DOHH2 (cell line): ENCODE results near the gene CD58.

Experiments
- H3F3A ChIP-seq: fragments of 200-600 bp; sonication (generic), shearing (Covaris generic); 2 replicates; pipeline ENCODE4 v1.6.0; 2016; ENCODE audit warnings: antibody characterized with exemption, mild to moderate bottlenecking; ENCODE audit not compliant: control insufficient read depth, insufficient read depth
- H3K27ac ChIP-seq: fragments of 200-600 bp; sonication (generic); 2 replicates; pipeline ENCODE4 v1.5.1; 2014; ENCODE audit warnings: low read depth, mild to moderate bottlenecking, low read length, moderate library complexity
- H3K27me3 ChIP-seq: fragments of 200-600 bp; sonication (generic); 2 replicates; pipeline ENCODE4 v1.6.1; 2014; ENCODE audit warnings: mild to moderate bottlenecking, low read length, mixed read lengths; ENCODE audit not compliant: control insufficient read depth
- H3K36me3 ChIP-seq: fragments of 200-600 bp; sonication (generic); 2 replicates; pipeline ENCODE4 v1.6.1; 2014; ENCODE audit warnings: mild to moderate bottlenecking, low read length, moderate library complexity, mixed read lengths; ENCODE audit not compliant: control insufficient read depth
- H3K4me1 ChIP-seq: fragments of 200-600 bp; sonication (generic); 2 replicates; pipeline ENCODE4 v1.6.1; 2014; ENCODE audit warnings: mild to moderate bottlenecking, low read length, mixed read lengths; ENCODE audit not compliant: control insufficient read depth
- H3K4me2 ChIP-seq: fragments of 200-600 bp; sonication (generic); 2 replicates; pipeline ENCODE4 v1.6.0; 2014; ENCODE audit warnings: mild to moderate bottlenecking, low read length, moderate library complexity
- H3K4me3 ChIP-seq: fragments of 200-600 bp; sonication (generic); 2 replicates; pipeline ENCODE4 v1.5.1; 2014; ENCODE audit warnings: mild to moderate bottlenecking, low read length, mixed read lengths
- H3K79me2 ChIP-seq: fragments of 200-600 bp; sonication (generic); 2 replicates; pipeline ENCODE4 v1.6.1; 2014; ENCODE audit warnings: mild to moderate bottlenecking, low read length, mixed read lengths; ENCODE audit not compliant: control insufficient read depth
- H3K9me2 ChIP-seq: fragments of 200-600 bp; sonication (generic); replicated peaks from 2 replicates; pipeline ENCODE4 v1.6.1; 2014; ENCODE audit warnings: mild to moderate bottlenecking, low read length, mixed read lengths; ENCODE audit not compliant: control insufficient read depth
- H3K9me3 ChIP-seq: fragments of 200-600 bp; sonication (generic); 2 replicates; pipeline ENCODE4 v1.6.1; 2014; ENCODE audit warnings: antibody characterized with exemption, low read length, mixed read lengths; ENCODE audit not compliant: control insufficient read depth, insufficient read depth
- H4K20me1 ChIP-seq: fragments of 200-600 bp; sonication (generic); 2 replicates; pipeline ENCODE4 v1.6.0; 2014; ENCODE audit warnings: low read depth, mild to moderate bottlenecking, antibody characterized with exemption, low read length, moderate library complexity; ENCODE audit not compliant: control insufficient read depth, insufficient read depth
- EZH2phosphoT487 ChIP-seq: fragments of 200-600 bp; sonication (generic); IDR thresholded peaks from 2 replicates; pipeline ENCODE4 v1.6.1; 2017; ENCODE audit warnings: borderline replicate concordance, mild to moderate bottlenecking, antibody characterized with exemption, low read length, moderate library complexity, mixed read lengths
- TF ChIP-seq, protein P1 (sequence below): fragments of 200-600 bp; sonication (generic); IDR thresholded peaks from one replicate; pipeline ENCODE4 v1.5.1; 2014; ENCODE audit warnings: antibody characterized with exemption, mild to moderate bottlenecking, low read depth, low read length; ENCODE audit not compliant: poor library complexity, severe bottlenecking

Gene CD58

DNA sequence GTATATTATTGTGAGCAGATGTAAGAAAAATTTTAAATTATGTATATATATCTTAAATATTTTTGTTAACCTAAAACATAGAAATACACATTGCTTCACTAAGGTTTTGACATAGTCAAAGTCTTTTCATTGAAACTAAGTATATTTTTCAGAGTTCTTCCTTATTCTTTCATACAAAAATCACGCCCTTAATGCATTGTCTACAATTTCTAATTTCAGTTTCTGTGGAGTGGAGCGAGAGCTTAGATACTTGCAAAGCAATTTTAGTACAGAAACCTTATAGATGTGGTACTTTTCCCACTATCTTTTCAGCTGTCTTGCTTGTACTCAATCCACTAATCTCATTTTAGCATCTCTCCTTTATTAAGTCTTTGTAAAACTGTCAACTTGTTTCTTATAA, 63.2 kb downstream of the CD58 start:
- Histone ChIP-seq H3K4me1 (peaks cover 11% of the 10 kb centered on the region; the same call in 1 of the 2 replicates), H3K27me3 (0 out of 2 replicates have a peak, but pooled peaks cover 2% of the 10 kb centered on the region), H3K4me2 (no peak overlapping the region), H3F3A (no peaks in the 10 kb centered on the region), H3K36me3 (no peaks in the 10 kb centered on the region), H3K4me3 (no peak overlapping the region), H3K79me2 (no peaks in the 10 kb centered on the region), H3K9me3 (no peaks in the 10 kb centered on the region), H3K9me2 (no peaks in the 10 kb centered on the region), H4K20me1 (no peaks in the 10 kb centered on the region), H3K27ac (no peak overlapping the region)
- TF ChIP-seq, protein P1, sequence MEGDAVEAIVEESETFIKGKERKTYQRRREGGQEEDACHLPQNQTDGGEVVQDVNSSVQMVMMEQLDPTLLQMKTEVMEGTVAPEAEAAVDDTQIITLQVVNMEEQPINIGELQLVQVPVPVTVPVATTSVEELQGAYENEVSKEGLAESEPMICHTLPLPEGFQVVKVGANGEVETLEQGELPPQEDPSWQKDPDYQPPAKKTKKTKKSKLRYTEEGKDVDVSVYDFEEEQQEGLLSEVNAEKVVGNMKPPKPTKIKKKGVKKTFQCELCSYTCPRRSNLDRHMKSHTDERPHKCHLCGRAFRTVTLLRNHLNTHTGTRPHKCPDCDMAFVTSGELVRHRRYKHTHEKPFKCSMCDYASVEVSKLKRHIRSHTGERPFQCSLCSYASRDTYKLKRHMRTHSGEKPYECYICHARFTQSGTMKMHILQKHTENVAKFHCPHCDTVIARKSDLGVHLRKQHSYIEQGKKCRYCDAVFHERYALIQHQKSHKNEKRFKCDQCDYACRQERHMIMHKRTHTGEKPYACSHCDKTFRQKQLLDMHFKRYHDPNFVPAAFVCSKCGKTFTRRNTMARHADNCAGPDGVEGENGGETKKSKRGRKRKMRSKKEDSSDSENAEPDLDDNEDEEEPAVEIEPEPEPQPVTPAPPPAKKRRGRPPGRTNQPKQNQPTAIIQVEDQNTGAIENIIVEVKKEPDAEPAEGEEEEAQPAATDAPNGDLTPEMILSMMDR = no peak
- no peak for TF ChIP-seq EZH2phosphoT487

DNA sequence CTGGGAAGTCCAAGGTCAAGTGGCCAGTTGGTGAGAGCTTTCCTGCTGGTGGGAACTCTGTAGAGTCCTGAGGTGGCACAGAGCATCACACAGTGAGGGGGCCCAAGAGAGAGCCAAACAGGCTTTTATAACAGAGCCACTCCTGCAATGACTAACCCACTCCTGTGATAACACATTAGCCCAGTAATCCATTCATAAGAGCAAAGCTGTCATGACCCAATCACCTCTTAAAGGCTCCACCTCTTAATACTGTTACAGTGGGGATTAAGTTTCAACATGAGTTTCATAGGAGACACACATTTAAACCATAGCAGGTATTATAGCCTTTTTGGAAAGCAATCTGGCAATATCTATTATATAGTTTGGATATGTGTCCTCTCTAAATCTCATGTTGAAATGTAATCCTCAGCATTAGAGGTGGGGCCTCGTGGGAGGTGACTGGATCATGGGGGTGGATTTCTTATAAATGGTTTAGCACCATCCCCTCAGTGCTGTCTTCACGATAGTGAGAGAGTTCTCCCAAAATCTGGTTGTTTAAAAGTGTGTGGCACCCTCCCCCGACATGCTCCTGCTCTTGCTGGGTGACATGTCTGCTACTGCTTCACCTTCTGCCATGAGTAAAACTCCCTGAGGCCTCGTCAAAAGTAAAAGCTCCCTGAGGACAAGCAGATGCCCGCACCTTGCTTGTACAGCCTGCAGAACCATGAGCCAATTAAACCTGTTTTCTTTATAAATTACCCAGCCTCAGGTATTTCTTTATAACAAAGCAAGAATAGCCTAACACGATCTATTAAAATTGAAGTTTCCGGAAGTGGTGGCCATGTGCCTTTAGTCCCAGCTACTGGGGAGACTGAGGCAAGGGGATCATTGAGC, 64.5 kb downstream of the CD58 start:
- no peaks in the 10 kb centered on the region for H3F3A ChIP-seq
- H3K4me1 ChIP-seq = peaks cover 11% of the 10 kb centered on the region; the same call in 1 of the 2 replicates
- H3K4me3 ChIP-seq = no peak overlapping the region
- H3K9me3 ChIP-seq = no peaks in the 10 kb centered on the region
- 0 out of 2 replicates have a peak, but pooled peaks cover 2% of the 10 kb centered on the region for H3K27me3 ChIP-seq
- H3K27ac ChIP-seq = no peak overlapping the region
- H4K20me1 ChIP-seq = no peaks in the 10 kb centered on the region
- no peaks in the 10 kb centered on the region for H3K36me3 ChIP-seq
- no peaks in the 10 kb centered on the region for H3K79me2 ChIP-seq
- H3K4me2 ChIP-seq = no peak overlapping the region
- H3K9me2 ChIP-seq = no peaks in the 10 kb centered on the region
- no peak for TF ChIP-seq EZH2phosphoT487
- TF ChIP-seq, protein P1 = no peak

DNA sequence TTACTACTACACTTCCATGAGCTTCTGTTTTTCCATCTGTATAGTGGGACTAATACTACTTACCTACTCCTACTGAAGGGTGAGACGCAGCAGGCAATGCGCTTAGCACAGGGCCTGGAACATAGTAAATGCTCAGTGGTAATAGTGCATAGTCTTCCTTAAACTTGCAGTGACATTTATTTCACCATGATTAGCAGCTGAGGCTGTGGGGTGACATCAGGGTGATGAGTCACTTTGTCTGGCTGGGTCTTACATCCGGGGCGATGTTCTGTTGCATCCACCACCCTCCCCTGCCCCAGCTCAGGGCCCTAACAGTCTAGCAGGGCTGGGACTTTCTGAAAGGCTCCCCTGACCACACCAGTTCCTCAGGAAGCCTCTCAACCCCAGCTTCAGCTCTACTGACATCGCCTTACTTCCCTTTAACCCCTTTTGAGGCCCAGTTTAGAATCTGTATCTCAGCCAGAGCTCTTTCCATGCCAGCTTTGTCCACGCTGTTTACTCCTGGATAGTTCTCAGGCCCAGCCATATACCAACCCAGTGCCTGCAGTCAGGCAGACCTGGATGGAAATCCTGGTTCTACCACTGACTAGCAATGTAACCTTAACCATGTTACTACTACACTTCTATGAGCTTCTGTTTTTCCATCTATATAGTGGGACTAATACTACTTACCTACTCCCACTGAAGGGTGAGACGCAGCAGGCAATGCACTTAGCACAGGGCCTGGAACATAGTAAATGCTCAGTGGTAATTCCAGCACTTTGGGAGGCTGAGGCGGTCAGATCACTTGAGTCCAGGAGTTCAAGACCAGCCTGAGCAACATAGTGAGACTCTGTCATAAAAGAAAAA, 66.3 kb downstream of the CD58 start:
- Histone ChIP-seq H3K36me3 (no peaks in the 10 kb centered on the region), H3K27me3 (0 out of 2 replicates have a peak, but pooled peaks cover 2% of the 10 kb centered on the region), H3K4me3 (no peak overlapping the region), H3K9me2 (no peaks in the 10 kb centered on the region), H3K79me2 (no peaks in the 10 kb centered on the region), H3K27ac (no peak overlapping the region), H3K9me3 (no peaks in the 10 kb centered on the region), H3K4me2 (no peak overlapping the region), H4K20me1 (no peaks in the 10 kb centered on the region), H3F3A (no peaks in the 10 kb centered on the region), H3K4me1 (peaks cover 11% of the 10 kb centered on the region; the same call in 1 of the 2 replicates)
- TF ChIP-seq, protein P1 = no peak
- TF ChIP-seq EZH2phosphoT487 = no peak
